ENCODE measurements around the gene PLXDC2. TPM values are rescaled to one million over a fixed set of nuclear protein-coding genes. Genes with fewer than 3 reads are reported as not detected.

The PLXDC2 gene
- total RNA-seq, 4 donors from 2014 or later, result 21.2 to 43.2 (median 32.7) TPM

GRCh38 chr10:20084451-20084850 is 268.2 kb downstream of the PLXDC2 start:
- no peak for DNase-seq
- Histone ChIP-seq H3K36me3 (no peaks in the 10 kb centered on the region), H3K4me1 (no peaks in the 10 kb centered on the region), H3K4me3 (no peak overlapping the region), H3K9me3 (no peaks in the 10 kb centered on the region), H3K27ac (no peak overlapping the region), H3K27me3 (no peaks in the 10 kb centered on the region)
- no peak for TF ChIP-seq CTCF (IDR thresholded peaks at IDR 0.05)
- TF ChIP-seq POLR2A (IDR thresholded peaks at IDR 0.05), result no peak

DNA sequence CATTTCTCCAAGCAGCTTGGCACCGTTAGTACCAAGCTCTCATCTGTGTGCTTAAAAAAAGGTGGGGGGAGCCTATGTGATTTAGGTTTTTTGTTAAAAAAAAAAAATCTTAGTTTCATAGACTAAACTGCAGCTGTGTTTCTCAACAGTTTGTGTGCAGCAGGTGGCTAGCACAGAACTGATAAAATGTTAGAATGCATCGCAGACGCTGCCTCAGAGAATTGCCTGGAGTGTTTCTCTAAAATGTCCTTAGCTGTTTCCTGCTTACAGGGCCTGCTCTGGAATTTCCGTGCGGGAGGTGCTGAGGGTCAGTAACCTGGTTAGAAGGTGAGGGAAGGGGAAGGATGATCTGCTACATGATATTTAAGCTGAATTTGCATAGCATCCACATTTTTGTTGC is 268.9 kb downstream of the PLXDC2 start:
- H3K36me3 ChIP-seq, result no peaks in the 10 kb centered on the region
- no peak overlapping the region for H3K4me3 ChIP-seq
- H3K27ac ChIP-seq, result no peak overlapping the region
- H3K4me1 ChIP-seq, result no peaks in the 10 kb centered on the region
- no peaks in the 10 kb centered on the region for H3K27me3 ChIP-seq
- no peak for TF ChIP-seq CTCF (IDR thresholded peaks at IDR 0.05)
- TF ChIP-seq POLR2A (IDR thresholded peaks at IDR 0.05), result no peak
- DNase-seq, result no peak
- H3K9me3 ChIP-seq, result no peaks in the 10 kb centered on the region

- no peak for DNase-seq
- Histone ChIP-seq H3K27me3 (no peaks in the 10 kb centered on the region), H3K4me3 (no peak overlapping the region), H3K4me1 (no peaks in the 10 kb centered on the region), H3K27ac (no peak overlapping the region), H3K9me3 (no peaks in the 10 kb centered on the region), H3K36me3 (no peaks in the 10 kb centered on the region)
- no peak for TF ChIP-seq CTCF (IDR thresholded peaks at IDR 0.05)
- TF ChIP-seq POLR2A (IDR thresholded peaks at IDR 0.05), result no peak
Observed at GRCh38 chr10:20087353-20087752, 271.1 kb downstream of the PLXDC2 start.

DNA sequence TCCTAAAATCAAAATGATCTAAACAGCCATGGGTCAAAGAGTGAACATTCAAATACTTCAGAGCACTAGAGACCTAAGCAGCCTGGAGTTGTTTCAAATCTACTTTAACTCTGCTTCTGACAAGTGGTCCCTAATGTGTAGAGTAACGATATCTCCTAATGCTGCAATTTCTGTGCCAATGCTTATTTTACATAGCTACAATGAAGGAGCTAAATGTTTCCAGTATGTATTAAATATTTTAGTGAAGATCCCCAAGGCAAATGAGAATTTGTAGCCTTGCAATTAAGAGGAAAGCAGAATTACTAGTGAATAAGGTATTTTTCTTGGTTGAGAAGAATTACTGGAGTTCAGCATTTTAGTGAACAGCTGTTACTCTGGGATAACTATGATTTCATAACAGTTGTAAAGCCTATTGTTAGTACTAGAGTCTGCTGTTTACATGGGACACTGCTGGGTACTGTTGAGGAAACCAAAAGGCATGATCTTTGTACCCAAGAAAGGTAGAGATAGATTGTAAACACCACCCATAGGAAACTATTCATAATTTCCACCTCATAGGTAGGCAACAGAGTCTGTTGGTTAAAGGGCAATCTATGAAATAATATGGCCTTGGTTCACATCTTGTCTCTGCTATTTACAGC is 271.9 kb downstream of the PLXDC2 start:
- no peak for TF ChIP-seq CTCF (IDR thresholded peaks at IDR 0.05)
- TF ChIP-seq POLR2A (IDR thresholded peaks at IDR 0.05), result no peak
- no peaks in the 10 kb centered on the region for H3K36me3 ChIP-seq
- no peaks in the 10 kb centered on the region for H3K4me1 ChIP-seq
- no peak overlapping the region for H3K4me3 ChIP-seq
- H3K27ac ChIP-seq, result peak overlapping the region in 2 of 4 donors; percentile 10 to 39
- H3K27me3 ChIP-seq, result no peaks in the 10 kb centered on the region
- H3K9me3 ChIP-seq, result no peaks in the 10 kb centered on the region
- no peak for DNase-seq

DNA sequence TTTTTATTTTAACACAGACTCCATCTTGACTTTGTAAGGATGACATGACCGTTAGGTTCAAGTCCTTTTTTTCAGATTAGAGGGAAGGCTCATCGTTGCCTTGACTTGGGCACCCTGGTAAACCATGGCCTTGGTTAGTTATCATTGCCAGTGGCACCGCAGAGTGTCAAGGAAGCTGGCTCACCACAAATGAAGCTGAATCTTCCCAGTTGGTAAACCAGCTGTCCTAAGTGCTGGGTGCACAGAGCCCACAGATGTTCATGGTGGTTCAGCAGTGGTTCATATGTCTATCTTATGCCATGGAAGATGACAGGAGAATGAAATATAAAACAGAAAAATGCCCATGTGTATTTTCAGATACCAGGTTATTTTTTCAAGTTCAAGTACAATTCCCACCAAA is 273.6 kb downstream of the PLXDC2 start:
- DNase-seq, result no peak
- Histone ChIP-seq H3K27ac (peak overlapping the region in 1 of 4 donors; percentile 1), H3K4me1 (no peaks in the 10 kb centered on the region), H3K9me3 (no peaks in the 10 kb centered on the region), H3K36me3 (no peaks in the 10 kb centered on the region), H3K4me3 (peak overlapping the region in 2 of 4 donors; percentile 4 to 9), H3K27me3 (no peaks in the 10 kb centered on the region)
- TF ChIP-seq CTCF (IDR thresholded peaks at IDR 0.05), result no peak
- TF ChIP-seq POLR2A (IDR thresholded peaks at IDR 0.05), result no peak

GRCh38 chr10:20090831-20091230 is 274.6 kb downstream of the PLXDC2 start:
- DNase-seq, result no peak
- Histone ChIP-seq H3K27me3 (no peaks in the 10 kb centered on the region), H3K4me3 (peak overlapping the region in 2 of 4 donors; percentile 9 to 15), H3K36me3 (no peaks in the 10 kb centered on the region), H3K9me3 (no peaks in the 10 kb centered on the region), H3K4me1 (no peaks in the 10 kb centered on the region), H3K27ac (peak overlapping the region in 2 of 4 donors; percentile 7 to 40)
- TF ChIP-seq CTCF (IDR thresholded peaks at IDR 0.05), result no peak
- TF ChIP-seq POLR2A (IDR thresholded peaks at IDR 0.05), result no peak

Measured in Peyer's patch (tissue), 4 donors.